Trophoblast cell (in vitro differentiated cells and primary cell): ENCODE results near the gene DBNDD1.

Experiments used
- DNase-seq, 2 donors: peaks; one replicate each; pipeline ENCODE4 v3.0.0-alpha.2; 2016
- H2AFZ ChIP-seq: 2 replicates; pipeline ENCODE4 v1.6.1; 2013; ENCODE audit warnings: low read length, moderate library complexity, mild to moderate bottlenecking; ENCODE audit not compliant: insufficient read depth, poor library complexity
- H2AK5ac ChIP-seq: 2 replicates; pipeline ENCODE4 v1.6.1; 2013; ENCODE audit warnings: mild to moderate bottlenecking, low read length
- H2BK120ac ChIP-seq: 2 replicates; pipeline ENCODE4 v1.6.1; 2013; ENCODE audit warnings: low read length, mild to moderate bottlenecking, moderate library complexity; ENCODE audit not compliant: insufficient read depth, poor library complexity
- H2BK12ac ChIP-seq: 2 replicates; pipeline ENCODE4 v1.6.1; 2013; ENCODE audit warnings: mild to moderate bottlenecking, low read length, moderate library complexity
- H2BK5ac ChIP-seq: 2 replicates; pipeline ENCODE4 v1.6.1; 2013; ENCODE audit warnings: low read length, low read depth, moderate library complexity, mild to moderate bottlenecking; ENCODE audit not compliant: poor library complexity
- H3K14ac ChIP-seq: 2 replicates; pipeline ENCODE4 v1.6.1; 2013; ENCODE audit warnings: mild to moderate bottlenecking, low read length
- H3K18ac ChIP-seq: 2 replicates; pipeline ENCODE4 v1.6.1; 2013; ENCODE audit warnings: mild to moderate bottlenecking, low read length
- H3K23ac ChIP-seq: 2 replicates; pipeline ENCODE4 v1.6.1; 2013; ENCODE audit warnings: low read length
- H3K27ac ChIP-seq: 2 replicates; pipeline ENCODE4 v1.5.1; 2013; ENCODE audit warnings: low read depth, mild to moderate bottlenecking, inconsistent platforms, low read length, moderate library complexity
- H3K27me3 ChIP-seq: 2 replicates; pipeline ENCODE4 v1.6.1; 2013; ENCODE audit warnings: inconsistent platforms, mild to moderate bottlenecking, low read length, moderate library complexity; ENCODE audit not compliant: insufficient read depth
- H3K36me3 ChIP-seq, 2 experiments: 1 replicate in 1 of 2; 2 replicates in 1 of 2; pipeline ENCODE4 v1.6.1; 2013; ENCODE audit warnings: low read length in 2 of 2, mild to moderate bottlenecking in 2 of 2, moderate library complexity in 1 of 2; ENCODE audit not compliant: insufficient read depth in 2 of 2, control insufficient read depth in 1 of 2
- H3K4ac ChIP-seq: 2 replicates; pipeline ENCODE4 v1.6.1; 2013; ENCODE audit warnings: low read depth, mild to moderate bottlenecking, low read length, moderate library complexity
- H3K4me1 ChIP-seq, 2 experiments: 1 replicate in 1 of 2; 2 replicates in 1 of 2; pipeline ENCODE4 v1.6.1; 2013; ENCODE audit warnings: low read length in 2 of 2, mild to moderate bottlenecking in 2 of 2, moderate library complexity in 1 of 2; ENCODE audit not compliant: insufficient read depth in 2 of 2, control insufficient read depth in 1 of 2
- H3K4me2 ChIP-seq: 2 replicates; pipeline ENCODE4 v1.6.1; 2013; ENCODE audit warnings: inconsistent platforms, mild to moderate bottlenecking, low read length, moderate library complexity
- H3K4me3 ChIP-seq: 2 replicates; pipeline ENCODE4 v1.5.1; 2013; ENCODE audit warnings: mild to moderate bottlenecking, low read depth, low read length, inconsistent platforms
- H3K79me1 ChIP-seq: one replicate; pipeline ENCODE4 v1.6.1; 2013; ENCODE audit warnings: low read length
- H3K79me2 ChIP-seq: 2 replicates; pipeline ENCODE4 v1.6.1; 2013; ENCODE audit warnings: low read length, mild to moderate bottlenecking; ENCODE audit not compliant: control insufficient read depth, insufficient read depth, poor library complexity
- H3K9ac ChIP-seq: 2 replicates; pipeline ENCODE4 v1.6.1; 2013; ENCODE audit warnings: mild to moderate bottlenecking, low read length
- H3K9me3 ChIP-seq: 2 replicates; pipeline ENCODE4 v1.6.1; 2013; ENCODE audit warnings: low read depth, mild to moderate bottlenecking, control low read depth, inconsistent platforms, low read length; ENCODE audit not compliant: insufficient read depth
- H4K12ac ChIP-seq: 2 replicates; pipeline ENCODE4 v1.6.1; 2013; ENCODE audit warnings: low read depth, mild to moderate bottlenecking, low read length, moderate library complexity
- H4K8ac ChIP-seq: 2 replicates; pipeline ENCODE4 v1.6.1; 2013; ENCODE audit warnings: low read depth, mild to moderate bottlenecking, low read length, moderate library complexity
- H4K91ac ChIP-seq: one replicate; pipeline ENCODE4 v1.6.1; 2013; ENCODE audit warnings: low read depth, mild to moderate bottlenecking, low read length, moderate library complexity
- WGBS: extraction: QIAGEN DNeasy Blood & Tissue Kit; methylation state at CpG from one replicate; pipeline ENCODE4 v1.1.7; 2013; ENCODE audit warnings: missing lambda C conversion rate; ENCODE audit not compliant: insufficient read length, insufficient coverage; ENCODE audit errors: extremely low coverage; 5-methylcytosine and 5-hydroxymethylcytosine counted together

The DBNDD1 gene

DNA sequence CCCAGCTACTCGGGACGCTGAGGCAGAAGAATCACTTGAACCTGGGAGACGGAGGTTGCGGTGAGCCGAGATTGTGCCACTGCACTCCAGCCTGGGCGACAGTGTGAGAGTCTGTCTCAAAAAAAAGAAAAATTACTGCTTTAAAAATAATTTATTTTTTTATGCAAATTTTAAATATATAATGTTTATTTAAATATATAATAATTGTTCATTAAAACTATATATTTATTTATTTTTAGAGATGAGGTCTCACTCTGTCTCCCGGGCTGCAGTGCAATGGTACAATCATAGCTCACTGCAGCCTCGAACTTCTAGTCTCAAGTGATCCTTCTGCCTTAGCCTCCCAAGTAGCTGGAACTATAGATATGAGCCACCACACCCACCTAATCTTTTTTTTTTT lies 15.2 kb upstream of the DBNDD1 start:
- peaks cover 17 to 23% of the 10 kb centered on the region in 2 experiments for H3K36me3 ChIP-seq
- H3K4me2 ChIP-seq, result no peak overlapping the region
- WGBS, result no CpG with 5 or more reads among the region's 8 CpGs
- no peak overlapping the region for H2BK120ac ChIP-seq
- no peak overlapping the region for H3K18ac ChIP-seq
- no peaks in the 10 kb centered on the region for H3K79me1 ChIP-seq
- H3K23ac ChIP-seq, result no peak overlapping the region
- H2AK5ac ChIP-seq, result no peak overlapping the region
- H3K4ac ChIP-seq, result no peak overlapping the region
- H2BK5ac ChIP-seq, result no peak overlapping the region
- H2BK12ac ChIP-seq, result no peak overlapping the region
- H2AFZ ChIP-seq, result no peak overlapping the region
- H3K79me2 ChIP-seq, result no peaks in the 10 kb centered on the region
- no peak for DNase-seq
- no peak overlapping the region for H3K4me3 ChIP-seq
- no peaks in the 10 kb centered on the region for H3K27me3 ChIP-seq
- no peak overlapping the region for H4K12ac ChIP-seq
- H3K27ac ChIP-seq, result no peak overlapping the region
- H3K9ac ChIP-seq, result no peak overlapping the region
- H4K8ac ChIP-seq, result no peak overlapping the region
- H3K9me3 ChIP-seq, result peaks cover 4% of the 10 kb centered on the region
- no peak overlapping the region for H4K91ac ChIP-seq
- no peaks in the 10 kb centered on the region for H3K4me1 ChIP-seq
- no peak overlapping the region for H3K14ac ChIP-seq

DNA sequence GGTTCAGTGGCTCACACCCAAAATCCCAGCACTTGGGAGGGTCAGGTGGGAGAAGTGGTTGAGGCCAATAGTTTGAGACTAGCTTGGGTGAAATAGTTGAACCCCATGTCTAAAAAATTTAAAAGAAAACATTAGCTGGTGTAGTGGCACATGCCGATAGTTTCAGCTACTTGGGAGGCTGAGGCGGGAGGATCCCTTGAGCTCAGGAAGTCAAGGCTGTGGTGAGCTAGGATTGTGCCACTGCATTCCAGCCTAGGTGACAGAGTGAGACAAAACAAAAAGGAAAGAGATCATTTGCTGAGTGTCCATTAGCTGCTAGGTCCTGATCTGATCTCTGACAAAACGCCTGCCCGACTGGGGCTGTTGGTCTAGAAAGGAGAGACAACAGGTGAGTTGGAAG lies 14.1 kb upstream of the DBNDD1 start:
- no CpG with 5 or more reads among the region's 4 CpGs for WGBS
- Histone ChIP-seq H2BK5ac (no peak overlapping the region), H3K79me2 (no peaks in the 10 kb centered on the region), H3K14ac (no peak overlapping the region), H3K18ac (no peak overlapping the region), H2AFZ (no peak overlapping the region), H4K12ac (no peak overlapping the region), H3K9me3 (peaks cover 4% of the 10 kb centered on the region), H4K91ac (no peak overlapping the region), H2BK120ac (no peak overlapping the region), H3K4me2 (no peak overlapping the region), H4K8ac (no peak overlapping the region), H3K4me1 (no peaks in the 10 kb centered on the region), H3K27ac (no peak overlapping the region), H3K23ac (no peak overlapping the region), H3K27me3 (no peaks in the 10 kb centered on the region), H3K36me3 (peaks cover 15 to 23% of the 10 kb centered on the region in 2 experiments), H2AK5ac (no peak overlapping the region), H2BK12ac (no peak overlapping the region), H3K9ac (no peak overlapping the region), H3K79me1 (no peaks in the 10 kb centered on the region), H3K4ac (no peak overlapping the region), H3K4me3 (no peak overlapping the region)
- no peak for DNase-seq

DNA sequence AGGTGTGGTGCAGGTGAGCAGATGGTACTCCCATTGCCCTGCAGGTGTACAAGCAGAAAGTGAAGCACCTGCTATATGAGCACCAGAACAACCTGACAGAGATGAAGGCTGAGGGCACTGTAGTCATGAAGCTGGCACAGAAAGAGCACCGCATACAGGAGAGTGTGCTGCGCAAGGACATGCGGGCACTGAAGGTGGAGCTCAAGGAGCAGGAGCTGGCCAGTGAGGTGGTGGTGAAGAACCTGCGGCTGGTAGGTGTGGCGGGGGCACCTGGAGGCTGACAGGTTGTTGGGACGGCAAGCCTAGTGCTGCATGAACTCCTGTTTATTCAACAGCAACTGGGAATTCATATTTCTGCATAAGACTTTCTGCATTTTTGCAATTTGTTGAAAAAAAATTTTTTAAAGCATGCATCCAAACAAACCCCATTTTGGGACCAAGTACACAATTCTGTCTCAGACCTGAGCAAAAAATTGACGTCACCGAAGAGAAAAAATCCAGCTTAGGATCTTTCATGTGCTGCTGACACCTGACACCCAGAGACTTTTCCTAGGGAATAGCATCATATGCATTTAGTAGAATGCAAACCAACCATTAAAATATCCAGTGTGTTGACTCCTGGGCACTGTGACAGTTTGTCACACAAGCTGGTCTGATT lies 13.5 kb upstream of the DBNDD1 start:
- H3K79me1 ChIP-seq, result no peaks in the 10 kb centered on the region
- no peak overlapping the region for H3K4ac ChIP-seq
- H4K91ac ChIP-seq, result no peak overlapping the region
- WGBS, result no CpG with 5 or more reads among the region's 8 CpGs
- H3K36me3 ChIP-seq, result peaks cover 15 to 23% of the 10 kb centered on the region in 2 experiments
- H3K9ac ChIP-seq, result no peak overlapping the region
- H3K4me2 ChIP-seq, result no peak overlapping the region
- no peak overlapping the region for H2AK5ac ChIP-seq
- no peak overlapping the region for H4K12ac ChIP-seq
- no peak overlapping the region for H3K23ac ChIP-seq
- H3K9me3 ChIP-seq, result peaks cover 4% of the 10 kb centered on the region
- H2BK12ac ChIP-seq, result no peak overlapping the region
- H3K4me1 ChIP-seq, result no peaks in the 10 kb centered on the region
- H3K27me3 ChIP-seq, result no peaks in the 10 kb centered on the region
- DNase-seq, result no peak
- no peak overlapping the region for H3K4me3 ChIP-seq
- no peaks in the 10 kb centered on the region for H3K79me2 ChIP-seq
- no peak overlapping the region for H3K18ac ChIP-seq
- H3K27ac ChIP-seq, result no peak overlapping the region
- H4K8ac ChIP-seq, result no peak overlapping the region
- H2BK5ac ChIP-seq, result no peak overlapping the region
- no peak overlapping the region for H2AFZ ChIP-seq
- H3K14ac ChIP-seq, result no peak overlapping the region
- no peak overlapping the region for H2BK120ac ChIP-seq

DNA sequence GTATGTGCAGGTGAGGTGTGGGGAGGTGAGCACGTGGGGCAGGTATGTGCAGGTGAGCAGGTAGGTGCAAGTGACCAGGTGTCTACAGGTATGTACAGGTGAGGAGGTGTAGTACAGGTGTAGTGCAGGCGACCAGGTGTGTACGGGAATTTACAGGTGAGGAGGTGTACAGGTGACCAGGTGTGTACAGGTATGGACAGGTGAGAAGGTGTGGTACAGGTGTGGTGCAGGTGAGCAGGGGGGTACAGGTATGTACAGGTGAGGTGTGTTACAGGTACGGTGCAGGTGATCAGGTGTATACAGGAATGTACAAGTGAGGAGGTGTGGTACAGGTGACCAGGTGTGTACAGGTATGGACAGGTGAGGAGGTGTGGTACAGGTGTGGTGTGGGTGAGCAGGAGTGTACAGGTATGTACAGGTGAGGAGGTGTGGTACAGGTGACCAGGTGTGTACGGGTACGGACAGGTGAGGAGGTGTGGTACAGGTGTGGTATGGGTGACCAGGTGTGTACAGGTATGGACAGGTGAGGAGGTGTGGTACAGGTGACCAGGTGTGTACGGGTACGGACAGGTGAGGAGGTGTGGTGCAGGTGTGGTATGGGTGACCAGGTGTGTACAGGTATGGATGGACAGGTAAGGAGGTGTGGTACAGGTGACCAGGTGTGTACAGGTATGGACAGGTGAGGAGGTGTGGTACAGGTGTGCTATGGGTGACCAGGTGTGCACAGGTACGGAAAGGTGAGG lies 12.8 kb upstream of the DBNDD1 start:
- Histone ChIP-seq H3K4me1 (no peaks in the 10 kb centered on the region), H3K9me3 (peaks cover 4% of the 10 kb centered on the region), H4K91ac (no peak overlapping the region), H3K4ac (no peak overlapping the region), H4K8ac (no peak overlapping the region), H3K27me3 (no peaks in the 10 kb centered on the region), H3K14ac (no peak overlapping the region), H3K27ac (no peak overlapping the region), H2BK120ac (no peak overlapping the region), H3K4me2 (no peak overlapping the region), H2BK12ac (no peak overlapping the region), H2AK5ac (no peak overlapping the region), H2AFZ (no peak overlapping the region), H3K4me3 (peak overlapping the region; percentile 50), H3K79me1 (no peaks in the 10 kb centered on the region), H3K23ac (no peak overlapping the region), H3K9ac (no peak overlapping the region), H3K79me2 (no peaks in the 10 kb centered on the region), H3K18ac (no peak overlapping the region), H3K36me3 (peaks cover 13 to 20% of the 10 kb centered on the region in 2 experiments), H2BK5ac (no peak overlapping the region), H4K12ac (no peak overlapping the region)
- 100% methylated on average over 1 of the region's 9 CpGs for WGBS
- no peak for DNase-seq
